NT2/D1 (cell line): ENCODE results near the gene CASK.

Experiments
- SUZ12 ChIP-seq: IDR thresholded peaks from 2 replicates; pipeline ENCODE4 v1.6.1; 2011; ENCODE audit not compliant: insufficient read length, insufficient read depth; ENCODE audit errors: extremely low read depth
- ZNF274 ChIP-seq: IDR thresholded peaks from 2 replicates; pipeline ENCODE4 v1.6.1; 2011; ENCODE audit warnings: mild to moderate bottlenecking, low read depth, low read length

DNA sequence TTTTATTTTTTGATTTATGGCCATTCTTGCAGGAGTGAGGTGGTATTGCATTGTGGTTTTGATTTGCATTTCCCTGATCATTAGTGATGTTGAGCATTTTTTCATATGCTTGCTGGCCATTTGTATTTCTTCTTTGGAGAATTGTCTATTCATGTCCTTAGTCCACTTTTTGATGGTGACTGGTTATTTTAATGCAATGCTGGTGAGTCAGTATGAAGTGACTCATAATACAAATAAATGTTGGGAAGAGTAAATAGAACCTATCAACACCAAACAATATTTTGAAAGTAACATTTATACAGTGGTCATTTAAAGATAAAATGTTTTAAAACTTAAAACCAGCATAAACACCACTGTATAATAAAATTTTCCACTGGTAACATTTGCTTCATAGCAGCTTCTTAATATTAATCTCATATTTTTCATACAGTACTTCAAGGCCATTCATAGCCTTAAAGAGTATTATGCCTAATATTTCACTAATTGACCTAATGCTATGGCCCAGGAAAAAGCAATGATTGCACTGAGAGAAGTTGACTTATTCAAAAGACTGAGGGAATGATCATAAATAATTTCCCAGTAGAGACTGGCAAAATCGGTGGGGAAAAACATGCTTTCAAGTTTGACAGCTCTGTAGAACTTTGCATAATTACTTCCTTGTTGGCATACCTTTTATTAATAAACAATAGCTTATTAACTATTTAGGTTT lies 33.9 kb downstream of the CASK start:
- TF ChIP-seq SUZ12, result no peak
- no peak for TF ChIP-seq ZNF274
